ENCODE data around the gene GPC4.
A peak's percentile ranks its signal among the peaks of the same experiment; 100 is the strongest.

GPC4 gene

GRCh38 chrX:133374874-133375387 is 40.4 kb downstream of the GPC4 start:
- TF ChIP-seq, protein P1, sequence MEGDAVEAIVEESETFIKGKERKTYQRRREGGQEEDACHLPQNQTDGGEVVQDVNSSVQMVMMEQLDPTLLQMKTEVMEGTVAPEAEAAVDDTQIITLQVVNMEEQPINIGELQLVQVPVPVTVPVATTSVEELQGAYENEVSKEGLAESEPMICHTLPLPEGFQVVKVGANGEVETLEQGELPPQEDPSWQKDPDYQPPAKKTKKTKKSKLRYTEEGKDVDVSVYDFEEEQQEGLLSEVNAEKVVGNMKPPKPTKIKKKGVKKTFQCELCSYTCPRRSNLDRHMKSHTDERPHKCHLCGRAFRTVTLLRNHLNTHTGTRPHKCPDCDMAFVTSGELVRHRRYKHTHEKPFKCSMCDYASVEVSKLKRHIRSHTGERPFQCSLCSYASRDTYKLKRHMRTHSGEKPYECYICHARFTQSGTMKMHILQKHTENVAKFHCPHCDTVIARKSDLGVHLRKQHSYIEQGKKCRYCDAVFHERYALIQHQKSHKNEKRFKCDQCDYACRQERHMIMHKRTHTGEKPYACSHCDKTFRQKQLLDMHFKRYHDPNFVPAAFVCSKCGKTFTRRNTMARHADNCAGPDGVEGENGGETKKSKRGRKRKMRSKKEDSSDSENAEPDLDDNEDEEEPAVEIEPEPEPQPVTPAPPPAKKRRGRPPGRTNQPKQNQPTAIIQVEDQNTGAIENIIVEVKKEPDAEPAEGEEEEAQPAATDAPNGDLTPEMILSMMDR (IDR thresholded peaks at IDR 0.05) = no peak
- no peaks in the 10 kb centered on the region for H3K9me3 ChIP-seq
- H3K4me1 ChIP-seq = peaks cover 0 to 39% (median 2%) of the 10 kb centered on the region in 4 donors
- peak overlapping the region; percentile 30 to 33 for H3K27ac ChIP-seq
- intact Hi-C loops (cut with DNase I; ENCODE audit: low total_unique reads) = no loop called here
- no peaks in the 10 kb centered on the region for H3K36me3 ChIP-seq
- no peak overlapping the region for H3K4me3 ChIP-seq
- H3K27me3 ChIP-seq = no peaks in the 10 kb centered on the region
- DNase-seq = no peak

DNA sequence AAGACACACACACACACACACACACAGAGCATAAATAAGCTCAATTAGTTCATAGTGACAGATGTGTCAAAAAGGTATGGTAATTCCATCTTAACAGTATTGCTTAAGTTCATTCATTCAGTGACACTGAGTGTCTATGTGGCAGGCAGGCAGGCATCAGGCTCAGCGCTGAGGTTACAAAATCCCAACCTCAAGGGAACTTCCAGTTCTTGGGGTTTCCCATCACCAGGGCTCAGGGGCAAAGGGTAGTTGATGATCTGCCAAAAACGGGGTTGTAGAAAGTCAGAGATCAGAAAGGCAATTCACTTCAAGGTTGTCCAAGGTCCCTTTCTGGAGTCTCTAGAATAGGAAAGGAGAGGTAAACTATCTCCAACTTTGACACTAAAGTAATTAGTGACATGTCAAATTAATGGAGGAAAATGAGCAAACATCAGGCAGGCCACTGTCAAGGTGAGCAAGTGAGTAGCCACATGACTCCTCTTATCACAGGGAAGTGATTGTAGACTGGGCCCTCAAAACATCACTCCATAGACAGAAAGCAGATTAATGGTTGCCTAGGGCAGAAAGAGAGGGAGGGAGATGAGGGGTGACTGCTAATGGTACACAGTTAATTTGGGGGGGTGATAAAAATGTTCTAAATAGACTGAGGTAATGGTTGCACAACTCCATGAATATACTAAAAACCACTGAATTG is 41.8 kb downstream of the GPC4 start:
- H3K27me3 ChIP-seq = no peaks in the 10 kb centered on the region
- peaks cover 0 to 39% (median 2%) of the 10 kb centered on the region in 4 donors for H3K4me1 ChIP-seq
- H3K36me3 ChIP-seq = no peaks in the 10 kb centered on the region
- TF ChIP-seq, protein P1 (IDR thresholded peaks at IDR 0.05) = no peak
- H3K4me3 ChIP-seq = no peak overlapping the region
- no peak overlapping the region for H3K27ac ChIP-seq
- no peaks in the 10 kb centered on the region for H3K9me3 ChIP-seq
- no peak for DNase-seq
- intact Hi-C loops (cut with DNase I; ENCODE audit: low total_unique reads) = no loop called here

- Histone ChIP-seq H3K9me3 (no peaks in the 10 kb centered on the region), H3K4me1 (peaks cover 0 to 30% (median 0%) of the 10 kb centered on the region in 4 donors), H3K4me3 (no peak overlapping the region), H3K27me3 (no peaks in the 10 kb centered on the region), H3K36me3 (no peaks in the 10 kb centered on the region), H3K27ac (no peak overlapping the region)
- TF ChIP-seq, protein P1 (IDR thresholded peaks at IDR 0.05) = no peak
- intact Hi-C loops (cut with DNase I; ENCODE audit: low total_unique reads) = no loop called here
- no peak for DNase-seq
Measured at GRCh38 chrX:133370696-133371275, 44.5 kb downstream of the GPC4 start.

- H3K36me3 ChIP-seq = no peaks in the 10 kb centered on the region
- H3K27ac ChIP-seq = no peak overlapping the region
- intact Hi-C loops (cut with DNase I; ENCODE audit: low total_unique reads) = no loop called here
- no peak overlapping the region for H3K4me3 ChIP-seq
- H3K9me3 ChIP-seq = no peaks in the 10 kb centered on the region
- H3K4me1 ChIP-seq = peaks cover 0 to 27% (median 0%) of the 10 kb centered on the region in 4 donors
- H3K27me3 ChIP-seq = no peaks in the 10 kb centered on the region
- TF ChIP-seq, protein P1 (IDR thresholded peaks at IDR 0.05) = no peak
- DNase-seq = no peak
Measured at GRCh38 chrX:133369065-133369464, 46.2 kb downstream of the GPC4 start.

GRCh38 chrX:133366735-133367134 is 48.6 kb downstream of the GPC4 start:
- H3K27ac ChIP-seq = no peak overlapping the region
- DNase-seq = no peak
- peaks cover 0 to 30% (median 0%) of the 10 kb centered on the region in 4 donors for H3K4me1 ChIP-seq
- TF ChIP-seq, protein P1 (IDR thresholded peaks at IDR 0.05) = no peak
- intact Hi-C loops (cut with DNase I; ENCODE audit: low total_unique reads) = no loop called here
- H3K9me3 ChIP-seq = no peaks in the 10 kb centered on the region
- H3K27me3 ChIP-seq = no peaks in the 10 kb centered on the region
- no peaks in the 10 kb centered on the region for H3K36me3 ChIP-seq
- no peak overlapping the region for H3K4me3 ChIP-seq
